ENCODE data around the gene ACP7. TPM values are rescaled to one million over a fixed set of nuclear protein-coding genes. Genes with fewer than 3 reads are reported as not detected.

The ACP7 gene
- total and polyA plus RNA-seq, 10 of the 15 experiments (the other 5 are each of a cell fraction or from before 2014, with no cell fraction given), result not detected

DNA sequence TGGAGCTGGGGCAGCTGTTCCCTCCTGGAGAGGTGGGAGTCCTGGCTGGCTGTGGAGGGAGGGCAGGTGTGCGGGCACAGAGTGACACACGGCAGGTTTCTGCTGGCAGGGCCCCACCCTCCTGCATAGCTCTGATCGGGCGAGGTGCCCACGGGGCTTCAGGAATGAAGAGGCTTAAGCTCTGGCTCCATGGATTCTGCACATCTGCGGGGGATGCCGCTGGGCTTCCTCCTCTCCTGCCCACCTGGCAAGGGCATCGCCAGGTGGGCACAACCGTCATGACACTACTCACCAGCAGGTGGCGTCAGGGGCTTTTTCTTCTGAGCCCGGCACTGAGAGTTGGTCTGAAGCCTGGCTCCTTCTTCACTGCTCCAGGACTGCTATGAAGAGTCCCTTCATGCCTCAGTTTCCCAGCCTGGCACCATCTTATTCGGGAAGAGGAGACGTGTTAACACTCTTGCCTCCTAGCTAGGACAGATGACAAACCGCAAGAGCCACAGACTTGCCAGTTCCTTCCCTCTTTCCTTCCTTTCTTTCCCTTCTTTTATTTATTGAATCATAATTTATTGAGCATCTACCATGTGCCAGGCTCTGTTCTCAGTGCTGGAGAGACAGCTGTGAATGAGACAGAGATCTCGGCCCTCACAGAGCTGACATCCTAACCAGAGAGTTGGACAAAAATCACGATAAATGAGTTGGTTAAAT lies 26.2 kb downstream of the ACP7 start:
- RAD21 ChIA-PET (ENCODE audit: unreplicated experiment), result interaction anchor here (1.3 kb wide), 1 partner anchor 148 kb away, joined by 6 read pairs; no protein-coding TSS in a partner anchor
- in situ Hi-C loops (cut with MboI), result no loop called here
- H2AFZ ChIP-seq (ENCODE audit: control insufficient read depth, low read depth, low read length), result no peak overlapping the region
- peak; percentile 61 for FAIRE-seq
- no peaks in the 10 kb centered on the region; a peak in 1 of 4 replicates for H3K27me3 ChIP-seq (replicated peaks in 1 of 2; ENCODE audit: control insufficient read depth in 2 of 2, insufficient read depth in 2 of 2, low read length in 1 of 2)
- TF ChIP-seq RBBP5 (conservative IDR thresholded peaks at IDR 0.05), result no peak
- TF ChIP-seq ZNF217 (IDR thresholded peaks at IDR 0.05), result no peak
- 0 out of 2 replicates have a peak, but pooled peaks have one; percentile 51 for TF ChIP-seq TCF12 (IDR thresholded peaks at IDR 0.05; ENCODE audit: low read depth, low read length)
- TF ChIP-seq, protein P1, sequence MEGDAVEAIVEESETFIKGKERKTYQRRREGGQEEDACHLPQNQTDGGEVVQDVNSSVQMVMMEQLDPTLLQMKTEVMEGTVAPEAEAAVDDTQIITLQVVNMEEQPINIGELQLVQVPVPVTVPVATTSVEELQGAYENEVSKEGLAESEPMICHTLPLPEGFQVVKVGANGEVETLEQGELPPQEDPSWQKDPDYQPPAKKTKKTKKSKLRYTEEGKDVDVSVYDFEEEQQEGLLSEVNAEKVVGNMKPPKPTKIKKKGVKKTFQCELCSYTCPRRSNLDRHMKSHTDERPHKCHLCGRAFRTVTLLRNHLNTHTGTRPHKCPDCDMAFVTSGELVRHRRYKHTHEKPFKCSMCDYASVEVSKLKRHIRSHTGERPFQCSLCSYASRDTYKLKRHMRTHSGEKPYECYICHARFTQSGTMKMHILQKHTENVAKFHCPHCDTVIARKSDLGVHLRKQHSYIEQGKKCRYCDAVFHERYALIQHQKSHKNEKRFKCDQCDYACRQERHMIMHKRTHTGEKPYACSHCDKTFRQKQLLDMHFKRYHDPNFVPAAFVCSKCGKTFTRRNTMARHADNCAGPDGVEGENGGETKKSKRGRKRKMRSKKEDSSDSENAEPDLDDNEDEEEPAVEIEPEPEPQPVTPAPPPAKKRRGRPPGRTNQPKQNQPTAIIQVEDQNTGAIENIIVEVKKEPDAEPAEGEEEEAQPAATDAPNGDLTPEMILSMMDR (IDR thresholded peaks at IDR 0.05 in 2 of 3, conservative IDR thresholded peaks at IDR 0.05 in 1 of 3; ENCODE audit: control insufficient read depth in 2 of 3, extremely low read depth in 1 of 3, insufficient read depth in 1 of 3, low read depth in 3 of 3, low read length in 3 of 3), result peak; percentile 78 to 85 (median 84)
- TF ChIP-seq, protein P2, sequence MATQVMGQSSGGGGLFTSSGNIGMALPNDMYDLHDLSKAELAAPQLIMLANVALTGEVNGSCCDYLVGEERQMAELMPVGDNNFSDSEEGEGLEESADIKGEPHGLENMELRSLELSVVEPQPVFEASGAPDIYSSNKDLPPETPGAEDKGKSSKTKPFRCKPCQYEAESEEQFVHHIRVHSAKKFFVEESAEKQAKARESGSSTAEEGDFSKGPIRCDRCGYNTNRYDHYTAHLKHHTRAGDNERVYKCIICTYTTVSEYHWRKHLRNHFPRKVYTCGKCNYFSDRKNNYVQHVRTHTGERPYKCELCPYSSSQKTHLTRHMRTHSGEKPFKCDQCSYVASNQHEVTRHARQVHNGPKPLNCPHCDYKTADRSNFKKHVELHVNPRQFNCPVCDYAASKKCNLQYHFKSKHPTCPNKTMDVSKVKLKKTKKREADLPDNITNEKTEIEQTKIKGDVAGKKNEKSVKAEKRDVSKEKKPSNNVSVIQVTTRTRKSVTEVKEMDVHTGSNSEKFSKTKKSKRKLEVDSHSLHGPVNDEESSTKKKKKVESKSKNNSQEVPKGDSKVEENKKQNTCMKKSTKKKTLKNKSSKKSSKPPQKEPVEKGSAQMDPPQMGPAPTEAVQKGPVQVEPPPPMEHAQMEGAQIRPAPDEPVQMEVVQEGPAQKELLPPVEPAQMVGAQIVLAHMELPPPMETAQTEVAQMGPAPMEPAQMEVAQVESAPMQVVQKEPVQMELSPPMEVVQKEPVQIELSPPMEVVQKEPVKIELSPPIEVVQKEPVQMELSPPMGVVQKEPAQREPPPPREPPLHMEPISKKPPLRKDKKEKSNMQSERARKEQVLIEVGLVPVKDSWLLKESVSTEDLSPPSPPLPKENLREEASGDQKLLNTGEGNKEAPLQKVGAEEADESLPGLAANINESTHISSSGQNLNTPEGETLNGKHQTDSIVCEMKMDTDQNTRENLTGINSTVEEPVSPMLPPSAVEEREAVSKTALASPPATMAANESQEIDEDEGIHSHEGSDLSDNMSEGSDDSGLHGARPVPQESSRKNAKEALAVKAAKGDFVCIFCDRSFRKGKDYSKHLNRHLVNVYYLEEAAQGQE (IDR thresholded peaks at IDR 0.05; ENCODE audit: low read depth, low read length), result no peak
- TF ChIP-seq, protein P3, sequence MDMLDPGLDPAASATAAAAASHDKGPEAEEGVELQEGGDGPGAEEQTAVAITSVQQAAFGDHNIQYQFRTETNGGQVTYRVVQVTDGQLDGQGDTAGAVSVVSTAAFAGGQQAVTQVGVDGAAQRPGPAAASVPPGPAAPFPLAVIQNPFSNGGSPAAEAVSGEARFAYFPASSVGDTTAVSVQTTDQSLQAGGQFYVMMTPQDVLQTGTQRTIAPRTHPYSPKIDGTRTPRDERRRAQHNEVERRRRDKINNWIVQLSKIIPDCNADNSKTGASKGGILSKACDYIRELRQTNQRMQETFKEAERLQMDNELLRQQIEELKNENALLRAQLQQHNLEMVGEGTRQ (IDR thresholded peaks at IDR 0.05; ENCODE audit: borderline replicate concordance, low read depth, low read length), result no peak
- no peak for TF ChIP-seq SRF (IDR thresholded peaks at IDR 0.05; ENCODE audit: low read depth in 2 of 2, low read length in 2 of 2)
- peak; percentile 62 for TF ChIP-seq SMC3 (IDR thresholded peaks at IDR 0.05; ENCODE audit: borderline replicate concordance, low read length)
- peak; percentile 65 for TF ChIP-seq RAD21 (IDR thresholded peaks at IDR 0.05; ENCODE audit: insufficient read depth, low read depth, low read length)
- no peaks in the 10 kb centered on the region for H3K4me1 ChIP-seq (ENCODE audit: control insufficient read depth, insufficient read depth, low read length)
- no peak overlapping the region for H3K9ac ChIP-seq (ENCODE audit: control insufficient read depth, insufficient read depth, low read length)
- H3K36me3 ChIP-seq (ENCODE audit: control insufficient read depth in 2 of 2, insufficient read depth in 2 of 2, low read length in 1 of 2), result no peaks in the 10 kb centered on the region
- peak; percentile 97 for ATAC-seq
- WGBS (ENCODE audit: insufficient coverage, insufficient replicate concordance, low lambda C conversion rate, missing lambda C conversion rate), result 15% methylated on average over 16 of the region's 16 CpGs
- CTCF ChIA-PET, result interaction anchor here (0.7 to 3.3 kb wide), 10 partner anchors 9 to 422 kb away, joined by 3 to 20 read pairs (median 4); partner anchors contain the start of gene EID2B
- SMC1A ChIA-PET (ENCODE audit: uncharacterized antibody, unreplicated experiment), result interaction anchor here (1.0 kb wide), 1 partner anchor 144 kb away, joined by 3 read pairs; no protein-coding TSS in a partner anchor
- intact Hi-C loops (cut with micrococcal nuclease; ENCODE audit: unreplicated experiment), result loop anchor here (1.0 to 5.0 kb wide), 2 partner anchors 77 to 148 kb away; no protein-coding TSS in a partner anchor
- POLR2A ChIA-PET, result interaction anchor here (0.6 kb wide), 1 partner anchor 20 kb away, joined by 3 read pairs; no protein-coding TSS in a partner anchor
- BruUV-seq (replicated peaks), result no TSS peak
- no peak overlapping the region for H3K4me2 ChIP-seq (ENCODE audit: control insufficient read depth, insufficient read depth)
- no peak overlapping the region for H3K27ac ChIP-seq (ENCODE audit: control insufficient read depth, insufficient read depth)
- H3K79me2 ChIP-seq (ENCODE audit: control insufficient read depth, insufficient read depth, low read length), result no peaks in the 10 kb centered on the region
- H3K9me3 ChIP-seq (replicated peaks; ENCODE audit: control insufficient read depth, insufficient read depth, low read length), result no peaks in the 10 kb centered on the region
- no peak overlapping the region for H3K4me3 ChIP-seq
- H4K20me1 ChIP-seq (ENCODE audit: control insufficient read depth, insufficient read depth), result no peaks in the 10 kb centered on the region
- no peak for DNase-seq (ENCODE audit: low read depth, low spot score)
